Measurements from ENCODE around the gene CPNE7.

The CPNE7 gene

DNA sequence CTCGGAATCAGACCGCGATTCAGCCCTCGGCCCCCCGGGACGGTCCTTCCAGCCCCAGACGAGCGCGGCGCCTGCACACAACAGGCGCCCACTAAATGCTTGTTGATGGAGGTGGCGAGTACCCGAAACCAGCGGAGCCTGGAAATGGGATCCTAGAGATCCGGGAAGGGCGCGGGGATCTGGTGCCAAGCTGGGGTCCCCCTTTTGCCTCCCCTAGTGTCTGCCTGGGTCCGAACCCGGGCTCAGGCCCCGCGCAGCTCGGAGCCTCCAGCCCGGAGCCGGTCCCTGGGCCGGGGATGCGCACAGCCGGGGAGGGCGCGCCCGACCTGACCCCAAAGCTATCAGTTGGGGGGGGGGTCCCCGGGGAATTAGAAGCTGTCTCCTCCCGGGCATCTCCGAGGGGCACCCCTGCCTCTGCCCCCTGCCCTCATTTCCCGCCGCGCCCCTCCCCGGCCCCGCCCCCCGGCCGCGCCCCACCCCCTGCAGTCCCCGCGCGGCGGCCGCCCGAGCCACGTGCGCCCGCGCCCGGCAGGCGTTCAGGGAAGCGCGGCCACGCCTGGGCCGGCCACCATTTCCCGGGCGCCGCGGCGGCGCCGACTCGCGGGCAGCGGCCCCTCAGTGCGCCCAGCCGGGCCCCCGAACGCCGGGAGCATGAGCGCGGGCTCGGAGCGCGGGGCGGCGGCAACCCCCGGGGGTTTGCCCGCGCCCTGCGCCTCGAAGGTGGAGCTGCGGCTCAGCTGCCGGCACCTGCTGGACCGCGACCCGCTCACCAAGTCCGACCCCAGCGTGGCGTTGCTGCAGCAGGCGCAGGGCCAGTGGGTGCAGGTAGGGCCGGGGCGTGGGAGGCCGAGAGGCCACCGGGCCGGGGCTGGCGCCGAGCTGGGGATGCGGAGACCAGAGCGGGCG, at the start of gene CPNE7:
TSS of gene CPNE7 (plus strand) at position 512 of the 906 bp plus-strand sequence. CDS start at position 652, 140 bp downstream.
- Histone ChIP-seq H3K4me2 (peak within 1 kb of the TSS; percentile 71), H2AFZ (ENCODE audit: low read depth) (peak within 1 kb of the TSS; percentile 90), H3K27ac (peak within 1 kb of the TSS; percentile 59), H3K9ac (peak within 1 kb of the TSS; percentile 73), H3K4me3 (IDR thresholded peaks at IDR 0.05; ENCODE audit: insufficient read depth, low read depth, low read length) (no peak within 1 kb of the TSS), H4K20me1 (ENCODE audit: insufficient read depth) (no peaks in the 10 kb centered on the region), H3K79me2 (ENCODE audit: insufficient read depth, low read depth) (peaks cover 16% of the 10 kb centered on the region; the same call in 1 of the 2 replicates), H3K4me1 (ENCODE audit: low read depth, poor library complexity, severe bottlenecking) (peaks cover 7% of the 10 kb centered on the region), H3K36me3 (ENCODE audit: insufficient read depth) (no peaks in the 10 kb centered on the region), H3K27me3 (ENCODE audit: insufficient read depth, low read depth) (no peaks in the 10 kb centered on the region)
- TF ChIP-seq, protein P1, sequence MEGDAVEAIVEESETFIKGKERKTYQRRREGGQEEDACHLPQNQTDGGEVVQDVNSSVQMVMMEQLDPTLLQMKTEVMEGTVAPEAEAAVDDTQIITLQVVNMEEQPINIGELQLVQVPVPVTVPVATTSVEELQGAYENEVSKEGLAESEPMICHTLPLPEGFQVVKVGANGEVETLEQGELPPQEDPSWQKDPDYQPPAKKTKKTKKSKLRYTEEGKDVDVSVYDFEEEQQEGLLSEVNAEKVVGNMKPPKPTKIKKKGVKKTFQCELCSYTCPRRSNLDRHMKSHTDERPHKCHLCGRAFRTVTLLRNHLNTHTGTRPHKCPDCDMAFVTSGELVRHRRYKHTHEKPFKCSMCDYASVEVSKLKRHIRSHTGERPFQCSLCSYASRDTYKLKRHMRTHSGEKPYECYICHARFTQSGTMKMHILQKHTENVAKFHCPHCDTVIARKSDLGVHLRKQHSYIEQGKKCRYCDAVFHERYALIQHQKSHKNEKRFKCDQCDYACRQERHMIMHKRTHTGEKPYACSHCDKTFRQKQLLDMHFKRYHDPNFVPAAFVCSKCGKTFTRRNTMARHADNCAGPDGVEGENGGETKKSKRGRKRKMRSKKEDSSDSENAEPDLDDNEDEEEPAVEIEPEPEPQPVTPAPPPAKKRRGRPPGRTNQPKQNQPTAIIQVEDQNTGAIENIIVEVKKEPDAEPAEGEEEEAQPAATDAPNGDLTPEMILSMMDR (conservative IDR thresholded peaks at IDR 0.05; ENCODE audit: low read depth, low read length): no peak

DNA sequence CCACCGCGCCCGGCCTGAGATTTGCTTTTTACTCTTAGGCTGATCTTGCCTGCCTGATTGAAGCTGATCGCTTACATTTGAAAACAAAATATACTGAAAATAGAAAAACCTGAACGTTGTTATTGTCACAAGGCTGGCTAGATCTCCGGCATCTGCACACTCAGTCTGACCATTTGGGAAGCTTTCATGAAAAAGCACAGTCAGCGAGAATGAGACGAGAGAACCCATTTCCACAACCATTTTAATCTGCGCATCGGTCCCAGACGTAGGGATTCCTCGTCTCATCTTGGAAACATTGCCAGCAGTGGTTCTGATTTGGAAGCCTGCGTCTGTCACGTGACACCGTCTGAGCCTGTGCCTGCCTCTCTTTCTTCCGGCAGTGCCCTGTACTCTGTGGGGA, 46.5 kb upstream of the CPNE7 start:
- no peaks in the 10 kb centered on the region for H4K20me1 ChIP-seq (ENCODE audit: insufficient read depth)
- peaks cover 25% of the 10 kb centered on the region for H3K4me1 ChIP-seq (ENCODE audit: low read depth, poor library complexity, severe bottlenecking)
- H3K79me2 ChIP-seq (ENCODE audit: insufficient read depth, low read depth): 0 out of 2 replicates have a peak, but pooled peaks cover 4% of the 10 kb centered on the region
- H3K27ac ChIP-seq: no peak overlapping the region
- H3K9ac ChIP-seq: no peak overlapping the region
- TF ChIP-seq, protein P1 (conservative IDR thresholded peaks at IDR 0.05; ENCODE audit: low read depth, low read length): no peak
- H3K4me2 ChIP-seq: no peak overlapping the region
- H3K27me3 ChIP-seq (ENCODE audit: insufficient read depth, low read depth): no peaks in the 10 kb centered on the region
- no peak overlapping the region for H2AFZ ChIP-seq (ENCODE audit: low read depth)
- peaks cover 5% of the 10 kb centered on the region; the same call in 1 of the 2 replicates for H3K36me3 ChIP-seq (ENCODE audit: insufficient read depth)
- no peak overlapping the region for H3K4me3 ChIP-seq (IDR thresholded peaks at IDR 0.05; ENCODE audit: insufficient read depth, low read depth, low read length)

DNA sequence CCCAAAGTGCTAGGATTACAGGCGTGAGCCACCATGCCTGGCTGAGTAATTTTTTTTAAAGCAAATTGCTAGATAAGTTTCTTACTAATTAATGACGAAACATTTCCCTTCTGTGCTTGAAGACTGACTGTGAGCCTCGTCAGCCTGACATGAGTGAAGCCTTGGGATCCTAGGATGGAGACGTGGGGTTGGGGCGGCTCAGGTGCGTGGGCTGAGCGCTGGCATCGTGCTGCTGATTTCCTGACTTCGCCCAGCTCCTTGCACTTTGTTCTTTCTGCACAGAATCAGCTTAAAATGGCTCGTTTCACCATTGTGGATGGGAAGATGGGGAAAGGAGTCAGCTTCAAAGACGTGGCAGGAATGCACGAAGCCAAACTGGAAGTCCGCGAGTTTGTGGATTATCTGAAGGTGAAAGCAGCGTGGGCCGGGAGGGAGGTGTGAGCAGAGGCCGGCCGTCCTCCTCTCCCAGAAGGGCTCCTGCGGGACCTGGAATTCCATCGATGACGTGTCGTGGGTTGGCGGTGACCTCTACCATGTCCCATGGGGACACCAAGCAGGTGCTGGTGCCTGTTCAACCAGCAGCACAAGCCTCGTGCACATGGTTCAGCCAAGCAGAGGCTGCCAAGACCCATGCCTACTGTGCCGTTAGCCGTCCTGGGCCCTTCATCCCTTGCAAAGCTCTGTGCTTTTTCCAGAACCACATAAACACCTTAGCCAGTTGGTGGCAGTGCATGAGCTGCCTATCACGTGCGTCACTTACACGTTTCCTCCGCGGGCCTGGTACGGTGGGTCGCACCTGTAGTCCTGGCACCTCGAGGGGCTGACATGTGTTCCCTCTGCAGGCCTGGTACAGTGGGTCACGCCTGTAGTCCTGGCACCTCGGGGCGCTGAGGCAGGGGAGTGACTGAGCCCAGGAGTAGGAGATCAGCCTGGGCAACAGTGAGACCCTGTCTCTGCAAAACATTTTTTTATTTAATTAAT, 44.9 kb upstream of the CPNE7 start:
- Histone ChIP-seq H3K79me2 (ENCODE audit: insufficient read depth, low read depth) (peaks cover 4% of the 10 kb centered on the region; the same call in 1 of the 2 replicates), H3K36me3 (ENCODE audit: insufficient read depth) (peaks cover 5% of the 10 kb centered on the region; the same call in 1 of the 2 replicates), H4K20me1 (ENCODE audit: insufficient read depth) (no peaks in the 10 kb centered on the region), H3K27ac (no peak overlapping the region), H3K4me2 (no peak overlapping the region), H3K27me3 (ENCODE audit: insufficient read depth, low read depth) (no peaks in the 10 kb centered on the region), H3K4me1 (ENCODE audit: low read depth, poor library complexity, severe bottlenecking) (peaks cover 9% of the 10 kb centered on the region), H3K4me3 (IDR thresholded peaks at IDR 0.05; ENCODE audit: insufficient read depth, low read depth, low read length) (no peak overlapping the region), H3K9ac (no peak overlapping the region), H2AFZ (ENCODE audit: low read depth) (no peak overlapping the region)
- TF ChIP-seq, protein P1 (conservative IDR thresholded peaks at IDR 0.05; ENCODE audit: low read depth, low read length): no peak

DNA sequence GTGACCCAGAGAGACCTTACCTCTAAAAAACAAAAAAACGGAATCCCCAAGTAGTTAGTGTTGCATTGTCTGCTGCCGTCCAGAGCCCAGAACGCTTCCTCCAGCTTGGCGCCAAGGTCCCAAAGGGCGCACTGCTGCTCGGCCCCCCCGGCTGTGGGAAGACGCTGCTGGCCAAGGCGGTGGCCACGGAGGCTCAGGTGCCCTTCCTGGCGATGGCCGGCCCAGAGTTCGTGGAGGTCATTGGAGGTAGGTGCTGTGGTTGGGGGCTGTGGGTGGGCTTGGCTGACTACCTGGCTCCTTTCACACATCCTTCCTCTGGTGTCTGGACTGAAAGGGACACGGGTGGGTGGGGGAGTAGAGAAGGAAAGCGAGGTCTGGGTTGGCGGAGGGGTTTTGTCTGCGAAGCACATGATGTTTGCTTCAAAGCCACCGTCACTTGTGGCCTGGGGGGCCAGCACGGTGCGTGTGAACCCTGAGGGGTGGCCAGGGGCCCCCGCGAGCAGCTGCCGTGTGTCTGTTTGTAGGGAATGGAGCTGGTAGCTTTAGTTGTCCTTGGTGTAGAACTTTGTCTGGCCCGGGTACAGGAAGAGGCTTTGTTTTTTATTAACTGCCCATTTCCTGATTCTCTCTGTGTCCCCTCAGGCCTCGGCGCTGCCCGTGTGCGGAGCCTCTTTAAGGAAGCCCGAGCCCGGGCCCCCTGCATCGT, 43.6 kb upstream of the CPNE7 start:
- Histone ChIP-seq H3K36me3 (ENCODE audit: insufficient read depth) (peaks cover 5% of the 10 kb centered on the region; the same call in 1 of the 2 replicates), H4K20me1 (ENCODE audit: insufficient read depth) (no peaks in the 10 kb centered on the region), H3K4me2 (no peak overlapping the region), H3K4me1 (ENCODE audit: low read depth, poor library complexity, severe bottlenecking) (no peaks in the 10 kb centered on the region), H2AFZ (ENCODE audit: low read depth) (no peak overlapping the region), H3K79me2 (ENCODE audit: insufficient read depth, low read depth) (no peaks in the 10 kb centered on the region; the same call in 1 of the 2 replicates), H3K27me3 (ENCODE audit: insufficient read depth, low read depth) (no peaks in the 10 kb centered on the region), H3K9ac (no peak overlapping the region), H3K27ac (no peak overlapping the region), H3K4me3 (IDR thresholded peaks at IDR 0.05; ENCODE audit: insufficient read depth, low read depth, low read length) (no peak overlapping the region)
- TF ChIP-seq, protein P1 (conservative IDR thresholded peaks at IDR 0.05; ENCODE audit: low read depth, low read length): no peak
